Uterus (tissue), 4 donors: Measurements from ENCODE around the gene TLR10. TPM values are rescaled to one million over a fixed set of nuclear protein-coding genes. Genes with fewer than 3 reads are reported as not detected.

Source experiments
- DNase-seq, 2 donors: peaks; one replicate each; pipeline ENCODE4 v3.0.0-alpha.2; 2019 to 2020
- H3K27ac ChIP-seq, 2 donors: fragments of 200-600 bp; sonication (generic); 1 replicate in 1 of 2; 2 replicates in 1 of 2; pipeline ENCODE4 v1.5.1; 2016 to 2018
- H3K27me3 ChIP-seq, 2 donors: fragments of 200-600 bp; sonication (generic); one replicate each; pipeline ENCODE4 v1.5.1; 2018 to 2019; ENCODE audit warnings: control low read depth in 1 of 2
- H3K36me3 ChIP-seq, 2 donors: fragments of 200-600 bp; sonication (generic); one replicate each; pipeline ENCODE4 v1.5.1; 2019; ENCODE audit warnings: control low read depth in 1 of 2
- H3K4me1 ChIP-seq, 2 donors: fragments of 200-600 bp; sonication (generic); one replicate each; pipeline ENCODE4 v1.5.1; 2018 to 2019; ENCODE audit warnings: control low read depth in 1 of 2
- H3K4me3 ChIP-seq, 2 donors: fragments of 200-600 bp; sonication (generic); 1 replicate in 1 of 2; 2 replicates in 1 of 2; pipeline ENCODE4 v1.5.1; 2018 to 2019; ENCODE audit warnings: mild to moderate bottlenecking in 1 of 2
- H3K9me3 ChIP-seq, 2 donors: fragments of 200-600 bp; sonication (generic); one replicate each; pipeline ENCODE4 v1.5.1; 2019; ENCODE audit warnings: control low read depth in 1 of 2
- CTCF ChIP-seq, 4 experiments: fragments of 200-600 bp in 2 of 4; fragments of 450-650 bp in 2 of 4; sonication (generic) in 2 of 4; IDR thresholded peaks; one replicate each; pipeline ENCODE4 v1.5.1; 2016 to 2019; ENCODE audit warnings: antibody characterized with exemption in 4 of 4, mild to moderate bottlenecking in 2 of 4, moderate library complexity in 1 of 4
- POLR2A ChIP-seq, 2 donors: fragments of 450-650 bp; IDR thresholded peaks; one replicate each; pipeline ENCODE4 v1.6.1; 2016; ENCODE audit warnings: antibody characterized with exemption in 2 of 2, mild to moderate bottlenecking in 1 of 2, moderate library complexity in 1 of 2
- intact Hi-C: fragments of 100-400 bp; cut with DNase I; formaldehyde crosslinking; loops from one replicate; pipeline ENCODE4 v1.15.1; 2023; ENCODE audit warnings: low total_unique reads
- total RNA-seq, 4 donors: library from RNA; depleted of rRNA in 3 of 4; stranded (reverse); fragments of >200 nt in 3 of 4; gene quantifications; one replicate each; pipeline versions ENCODE4 v1.1.0 to v1.2.4, GENCODE V29; 2014 to 2023
- donor health status: DM: yes; HTN: yes; CAD: no.

Gene TLR10
- total RNA-seq, 4 donors from 2014 or later: 2.0 TPM; not detected in 3

- no peak for DNase-seq
- no peak for TF ChIP-seq POLR2A (IDR thresholded peaks at IDR 0.05)
- no peak for TF ChIP-seq CTCF (IDR thresholded peaks at IDR 0.05)
- Histone ChIP-seq H3K9me3 (no peaks in the 10 kb centered on the region), H3K4me3 (no peak overlapping the region), H3K4me1 (no peaks in the 10 kb centered on the region), H3K27ac (no peak overlapping the region), H3K27me3 (no peaks in the 10 kb centered on the region), H3K36me3 (no peaks in the 10 kb centered on the region)
- intact Hi-C loops: no loop called here
Observed at GRCh38 chr4:38785901-38786402, 3.2 kb upstream of the TLR10 start.

- Histone ChIP-seq H3K27ac (no peak overlapping the region), H3K36me3 (no peaks in the 10 kb centered on the region), H3K9me3 (no peaks in the 10 kb centered on the region), H3K4me1 (no peaks in the 10 kb centered on the region), H3K27me3 (no peaks in the 10 kb centered on the region), H3K4me3 (no peak overlapping the region)
- no peak for TF ChIP-seq CTCF (IDR thresholded peaks at IDR 0.05)
- no peak for TF ChIP-seq POLR2A (IDR thresholded peaks at IDR 0.05)
- intact Hi-C loops: no loop called here
- DNase-seq: no peak
Observed at GRCh38 chr4:38785041-38785790, 2.4 kb upstream of the TLR10 start.

- Histone ChIP-seq H3K9me3 (no peaks in the 10 kb centered on the region), H3K27ac (no peak overlapping the region), H3K4me3 (no peak overlapping the region), H3K27me3 (no peaks in the 10 kb centered on the region), H3K36me3 (no peaks in the 10 kb centered on the region), H3K4me1 (no peaks in the 10 kb centered on the region)
- intact Hi-C loops: no loop called here
- no peak for TF ChIP-seq CTCF (IDR thresholded peaks at IDR 0.05)
- DNase-seq: no peak
Observed at GRCh38 chr4:38784141-38784540, 1.4 kb upstream of the TLR10 start.

GRCh38 chr4:38783109-38783460 is 295 bp upstream of the TLR10 start:
- TF ChIP-seq CTCF (IDR thresholded peaks at IDR 0.05) (no peak), POLR2A (IDR thresholded peaks at IDR 0.05) (no peak)
- intact Hi-C loops: no loop called here
- H3K27me3 ChIP-seq: no peaks in the 10 kb centered on the region
- no peak for DNase-seq
- H3K9me3 ChIP-seq: no peaks in the 10 kb centered on the region
- H3K36me3 ChIP-seq: no peaks in the 10 kb centered on the region
- no peak overlapping the region for H3K4me3 ChIP-seq
- no peak overlapping the region for H3K27ac ChIP-seq
- H3K4me1 ChIP-seq: no peaks in the 10 kb centered on the region

- TF ChIP-seq CTCF (IDR thresholded peaks at IDR 0.05): no peak
- no peak for TF ChIP-seq POLR2A (IDR thresholded peaks at IDR 0.05)
- H3K27ac ChIP-seq: no peak overlapping the region
- H3K36me3 ChIP-seq: no peaks in the 10 kb centered on the region
- H3K4me3 ChIP-seq: no peak overlapping the region
- intact Hi-C loops: no loop called here
- DNase-seq: no peak
- no peaks in the 10 kb centered on the region for H3K4me1 ChIP-seq
- no peaks in the 10 kb centered on the region for H3K27me3 ChIP-seq
- H3K9me3 ChIP-seq: no peaks in the 10 kb centered on the region
Observed at GRCh38 chr4:38781854-38782261, 932 bp downstream of the TLR10 start.
